Measurements from ENCODE around the gene PARP15.
A peak's percentile ranks its signal among the peaks of the same experiment; 100 is the strongest.

PARP15 gene

DNA sequence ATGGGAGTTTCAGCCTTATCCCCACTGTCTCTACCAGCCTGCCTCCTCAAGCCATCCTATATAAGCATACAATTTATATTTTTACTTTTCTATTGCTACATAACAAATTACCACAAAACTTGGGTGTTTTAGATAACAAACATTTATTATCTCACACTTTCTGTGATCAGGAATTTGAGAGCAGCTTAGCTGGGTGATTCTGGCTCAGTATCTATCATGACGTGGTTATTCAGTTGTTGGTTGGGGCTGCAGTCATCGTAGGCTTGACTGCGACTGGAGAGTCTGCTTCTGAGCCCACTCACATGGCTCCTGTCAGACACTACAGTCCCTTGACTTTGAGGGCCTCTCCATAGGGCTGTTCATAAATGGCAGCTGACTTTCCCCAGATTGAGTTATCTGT, 20.7 kb downstream of the PARP15 start:
- no peak overlapping the region for H3K27ac ChIP-seq
- H3K9me3 ChIP-seq (ENCODE audit: control insufficient read depth, low read length): no peaks in the 10 kb centered on the region
- no peaks in the 10 kb centered on the region for H3K79me2 ChIP-seq
- H3K4me3 ChIP-seq (ENCODE audit: low read depth, low read length): no peak overlapping the region
- TF ChIP-seq, protein P1, sequence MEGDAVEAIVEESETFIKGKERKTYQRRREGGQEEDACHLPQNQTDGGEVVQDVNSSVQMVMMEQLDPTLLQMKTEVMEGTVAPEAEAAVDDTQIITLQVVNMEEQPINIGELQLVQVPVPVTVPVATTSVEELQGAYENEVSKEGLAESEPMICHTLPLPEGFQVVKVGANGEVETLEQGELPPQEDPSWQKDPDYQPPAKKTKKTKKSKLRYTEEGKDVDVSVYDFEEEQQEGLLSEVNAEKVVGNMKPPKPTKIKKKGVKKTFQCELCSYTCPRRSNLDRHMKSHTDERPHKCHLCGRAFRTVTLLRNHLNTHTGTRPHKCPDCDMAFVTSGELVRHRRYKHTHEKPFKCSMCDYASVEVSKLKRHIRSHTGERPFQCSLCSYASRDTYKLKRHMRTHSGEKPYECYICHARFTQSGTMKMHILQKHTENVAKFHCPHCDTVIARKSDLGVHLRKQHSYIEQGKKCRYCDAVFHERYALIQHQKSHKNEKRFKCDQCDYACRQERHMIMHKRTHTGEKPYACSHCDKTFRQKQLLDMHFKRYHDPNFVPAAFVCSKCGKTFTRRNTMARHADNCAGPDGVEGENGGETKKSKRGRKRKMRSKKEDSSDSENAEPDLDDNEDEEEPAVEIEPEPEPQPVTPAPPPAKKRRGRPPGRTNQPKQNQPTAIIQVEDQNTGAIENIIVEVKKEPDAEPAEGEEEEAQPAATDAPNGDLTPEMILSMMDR (IDR thresholded peaks at IDR 0.05): no peak
- no peak overlapping the region for H3K4me2 ChIP-seq (ENCODE audit: low read length)
- no peaks in the 10 kb centered on the region for H3K4me1 ChIP-seq
- H3K27me3 ChIP-seq (ENCODE audit: control insufficient read depth, insufficient read depth, low read length): no peaks in the 10 kb centered on the region
- no peaks in the 10 kb centered on the region for H3K36me3 ChIP-seq (ENCODE audit: control insufficient read depth, insufficient read depth, low read length)
- H2AFZ ChIP-seq: no peak overlapping the region
- H3K9ac ChIP-seq: no peak overlapping the region

DNA sequence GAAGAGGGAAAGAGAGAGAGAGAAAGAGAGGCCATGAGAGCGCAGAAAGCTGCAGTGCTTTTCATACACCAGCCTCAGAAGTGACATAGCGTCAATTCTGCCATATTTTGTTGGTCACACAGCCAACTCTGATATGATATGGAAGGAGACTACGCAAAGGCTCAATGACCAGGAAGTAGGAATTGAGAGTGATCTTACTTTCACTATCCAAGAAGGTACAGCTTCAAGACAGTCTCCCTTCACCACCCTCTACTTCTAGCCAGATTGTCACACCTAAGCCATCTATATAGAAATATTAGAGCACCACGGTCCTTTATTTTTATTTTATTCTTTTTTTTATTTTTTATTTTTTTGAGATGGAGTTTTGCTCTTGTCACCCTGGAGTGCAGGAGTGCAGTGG, 21.1 kb downstream of the PARP15 start:
- Histone ChIP-seq H3K4me3 (ENCODE audit: low read depth, low read length) (no peak overlapping the region), H3K27me3 (ENCODE audit: control insufficient read depth, insufficient read depth, low read length) (no peaks in the 10 kb centered on the region), H3K4me2 (ENCODE audit: low read length) (no peak overlapping the region), H2AFZ (no peak overlapping the region), H3K27ac (no peak overlapping the region), H3K9me3 (ENCODE audit: control insufficient read depth, low read length) (no peaks in the 10 kb centered on the region), H3K4me1 (no peaks in the 10 kb centered on the region), H3K36me3 (ENCODE audit: control insufficient read depth, insufficient read depth, low read length) (no peaks in the 10 kb centered on the region), H3K9ac (no peak overlapping the region), H3K79me2 (no peaks in the 10 kb centered on the region)
- TF ChIP-seq, protein P1 (IDR thresholded peaks at IDR 0.05): no peak

DNA sequence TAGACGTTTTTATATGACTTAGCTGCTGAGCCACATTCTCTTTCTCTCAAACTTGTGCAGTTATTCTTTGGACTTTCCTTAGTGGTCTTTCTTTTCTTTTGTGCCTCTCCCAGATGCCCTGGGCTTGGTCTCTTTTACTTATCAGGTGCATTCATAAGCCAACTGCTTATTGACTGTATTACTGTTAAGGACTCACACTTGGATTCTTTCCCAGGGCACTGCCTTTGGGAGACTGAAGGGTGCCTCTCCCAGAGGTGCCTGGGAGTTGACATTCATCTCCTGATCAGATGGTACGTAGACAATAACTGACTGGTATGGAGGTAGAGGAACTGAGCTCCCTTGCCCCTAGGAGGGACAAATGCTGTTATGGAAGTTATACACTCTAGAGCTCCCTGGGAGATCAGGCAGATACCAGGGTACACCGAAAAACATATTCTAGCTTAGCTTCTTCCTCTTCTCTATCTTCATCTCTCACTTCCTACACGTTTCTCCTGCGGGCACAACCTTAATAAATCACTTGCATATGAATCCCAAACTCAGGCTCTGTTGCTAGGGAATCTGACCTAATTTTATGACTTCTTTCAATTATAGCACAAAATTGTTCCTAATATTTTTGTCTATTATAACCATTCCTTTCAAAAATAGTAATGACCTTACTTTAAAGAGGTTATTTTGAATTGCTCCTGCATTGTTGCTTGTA, 24.7 kb downstream of the PARP15 start:
- H3K4me2 ChIP-seq (ENCODE audit: low read length): no peak overlapping the region
- no peaks in the 10 kb centered on the region for H3K9me3 ChIP-seq (ENCODE audit: control insufficient read depth, low read length)
- no peaks in the 10 kb centered on the region for H3K36me3 ChIP-seq (ENCODE audit: control insufficient read depth, insufficient read depth, low read length)
- H3K9ac ChIP-seq: no peak overlapping the region
- H3K79me2 ChIP-seq: no peaks in the 10 kb centered on the region
- TF ChIP-seq, protein P1 (IDR thresholded peaks at IDR 0.05): no peak
- no peak overlapping the region for H2AFZ ChIP-seq
- H3K27ac ChIP-seq: no peak overlapping the region
- H3K4me1 ChIP-seq: no peaks in the 10 kb centered on the region
- no peak overlapping the region for H3K4me3 ChIP-seq (ENCODE audit: low read depth, low read length)
- H3K27me3 ChIP-seq (ENCODE audit: control insufficient read depth, insufficient read depth, low read length): no peaks in the 10 kb centered on the region

DNA sequence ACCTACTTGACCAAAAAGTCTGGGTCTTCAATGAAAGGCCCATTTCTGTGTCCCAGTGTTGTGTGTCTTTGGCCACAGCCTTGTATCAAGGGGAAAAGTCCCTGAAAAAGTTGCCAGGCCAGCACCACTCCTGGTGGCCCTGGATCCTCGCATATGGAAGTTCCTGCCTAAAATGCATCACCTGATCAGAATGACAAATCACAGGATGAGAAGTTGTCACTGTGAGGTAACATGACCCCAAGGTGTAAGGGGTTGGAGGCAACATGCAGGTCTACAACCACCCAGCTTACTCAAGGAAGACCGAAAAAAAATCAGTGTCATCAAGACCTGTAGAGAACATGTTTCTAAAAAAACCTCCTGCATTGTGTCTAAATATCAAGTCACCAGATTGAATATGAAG, 25.6 kb downstream of the PARP15 start:
- Histone ChIP-seq H3K4me3 (ENCODE audit: low read depth, low read length) (no peak overlapping the region), H3K4me1 (no peaks in the 10 kb centered on the region), H3K9me3 (ENCODE audit: control insufficient read depth, low read length) (no peaks in the 10 kb centered on the region), H3K4me2 (ENCODE audit: low read length) (no peak overlapping the region), H3K27me3 (ENCODE audit: control insufficient read depth, insufficient read depth, low read length) (no peaks in the 10 kb centered on the region), H3K36me3 (ENCODE audit: control insufficient read depth, insufficient read depth, low read length) (no peaks in the 10 kb centered on the region), H3K9ac (no peak overlapping the region), H3K79me2 (no peaks in the 10 kb centered on the region), H2AFZ (no peak overlapping the region), H3K27ac (no peak overlapping the region)
- TF ChIP-seq, protein P1 (IDR thresholded peaks at IDR 0.05): no peak

DNA sequence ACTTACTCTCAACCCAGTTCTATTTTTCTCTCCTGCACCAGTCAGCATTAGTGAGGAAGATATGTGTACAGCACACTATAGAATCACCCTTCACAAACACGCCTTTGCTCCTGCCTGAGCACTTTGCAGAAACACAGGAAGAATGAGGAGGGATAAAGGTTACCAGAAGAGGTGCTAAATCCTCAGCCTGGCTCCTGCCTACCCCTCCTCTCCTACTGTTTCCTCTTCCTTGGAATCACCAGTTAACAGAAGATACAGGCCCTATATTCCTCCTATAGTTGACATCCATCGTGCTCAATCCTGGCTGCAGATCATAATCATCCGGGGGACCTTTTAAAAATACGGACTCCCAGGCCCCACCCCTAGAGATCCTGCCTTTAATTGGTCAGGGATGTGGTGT, 28.9 kb downstream of the PARP15 start:
- Histone ChIP-seq H3K9ac (no peak overlapping the region), H2AFZ (peak overlapping the region; percentile 63), H3K79me2 (no peaks in the 10 kb centered on the region), H3K27ac (no peak overlapping the region), H3K9me3 (ENCODE audit: control insufficient read depth, low read length) (no peaks in the 10 kb centered on the region), H3K36me3 (ENCODE audit: control insufficient read depth, insufficient read depth, low read length) (no peaks in the 10 kb centered on the region), H3K4me2 (ENCODE audit: low read length) (no peak overlapping the region), H3K27me3 (ENCODE audit: control insufficient read depth, insufficient read depth, low read length) (no peaks in the 10 kb centered on the region), H3K4me3 (ENCODE audit: low read depth, low read length) (no peak overlapping the region), H3K4me1 (no peaks in the 10 kb centered on the region)
- TF ChIP-seq, protein P1 (IDR thresholded peaks at IDR 0.05): no peak

Measured in parathyroid adenoma (tissue), 2 donors.